ENCODE data around the gene PCDH15.

DNA sequence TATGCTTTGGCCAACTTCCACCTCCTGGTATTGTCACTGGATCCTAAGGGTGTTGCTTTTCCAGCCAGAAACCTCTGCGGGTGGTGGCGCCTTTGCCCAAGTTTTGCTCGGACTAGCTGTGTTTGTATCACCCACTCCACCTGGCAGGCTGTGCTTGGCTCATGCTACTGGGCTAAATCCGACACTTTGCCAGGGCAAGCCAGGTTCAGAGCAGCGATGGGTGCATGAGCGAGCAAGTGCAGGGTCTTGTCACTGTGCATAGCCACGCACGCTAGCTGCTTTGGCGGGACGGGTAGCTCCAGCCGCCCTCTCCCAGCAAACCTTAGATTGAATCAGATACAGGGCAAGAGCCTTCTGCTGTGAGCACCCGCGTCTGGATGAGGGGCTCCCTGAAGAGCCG, 737.5 kb downstream of the PCDH15 start:
- TF ChIP-seq, protein P1, sequence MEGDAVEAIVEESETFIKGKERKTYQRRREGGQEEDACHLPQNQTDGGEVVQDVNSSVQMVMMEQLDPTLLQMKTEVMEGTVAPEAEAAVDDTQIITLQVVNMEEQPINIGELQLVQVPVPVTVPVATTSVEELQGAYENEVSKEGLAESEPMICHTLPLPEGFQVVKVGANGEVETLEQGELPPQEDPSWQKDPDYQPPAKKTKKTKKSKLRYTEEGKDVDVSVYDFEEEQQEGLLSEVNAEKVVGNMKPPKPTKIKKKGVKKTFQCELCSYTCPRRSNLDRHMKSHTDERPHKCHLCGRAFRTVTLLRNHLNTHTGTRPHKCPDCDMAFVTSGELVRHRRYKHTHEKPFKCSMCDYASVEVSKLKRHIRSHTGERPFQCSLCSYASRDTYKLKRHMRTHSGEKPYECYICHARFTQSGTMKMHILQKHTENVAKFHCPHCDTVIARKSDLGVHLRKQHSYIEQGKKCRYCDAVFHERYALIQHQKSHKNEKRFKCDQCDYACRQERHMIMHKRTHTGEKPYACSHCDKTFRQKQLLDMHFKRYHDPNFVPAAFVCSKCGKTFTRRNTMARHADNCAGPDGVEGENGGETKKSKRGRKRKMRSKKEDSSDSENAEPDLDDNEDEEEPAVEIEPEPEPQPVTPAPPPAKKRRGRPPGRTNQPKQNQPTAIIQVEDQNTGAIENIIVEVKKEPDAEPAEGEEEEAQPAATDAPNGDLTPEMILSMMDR (IDR thresholded peaks at IDR 0.05) = no peak
- no peak for TF ChIP-seq EP300 (IDR thresholded peaks at IDR 0.05)
- TF ChIP-seq POLR2A (IDR thresholded peaks at IDR 0.05) = no peak
- no peak for TF ChIP-seq POLR2AphosphoS5 (IDR thresholded peaks at IDR 0.05)
